Measurements from ENCODE around the gene SRGAP3.

SRGAP3 gene

GRCh38 chr3:9142362-9142761, 107.1 kb downstream of the SRGAP3 start:
- no peak for DNase-seq (ENCODE audit: low read depth)

GRCh38 chr3:9141928-9142289, 107.5 kb downstream of the SRGAP3 start:
- DNase-seq (ENCODE audit: low read depth) = no peak

GRCh38 chr3:9139366-9139765, 110.1 kb downstream of the SRGAP3 start:
- no peak for DNase-seq (ENCODE audit: low read depth)

GRCh38 chr3:9137676-9138075, 111.8 kb downstream of the SRGAP3 start:
- DNase-seq (ENCODE audit: low read depth) = no peak

GRCh38 chr3:9136746-9137465, 112.5 kb downstream of the SRGAP3 start:
- no peak for DNase-seq (ENCODE audit: low read depth)

GRCh38 chr3:9135930-9136525, 113.4 kb downstream of the SRGAP3 start:
- no peak for DNase-seq (ENCODE audit: low read depth)

GRCh38 chr3:9135526-9135925, 113.9 kb downstream of the SRGAP3 start:
- DNase-seq (ENCODE audit: low read depth) = no peak

- no peak for DNase-seq (ENCODE audit: low read depth)
Observed at GRCh38 chr3:9133656-9134055, 115.8 kb downstream of the SRGAP3 start.

- no peak for DNase-seq (ENCODE audit: low read depth)
Observed at GRCh38 chr3:9130345-9131305, 118.8 kb downstream of the SRGAP3 start.

GRCh38 chr3:9129365-9129764, 120.1 kb downstream of the SRGAP3 start:
- no peak for DNase-seq (ENCODE audit: low read depth)

GRCh38 chr3:9125278-9125951, 124.0 kb downstream of the SRGAP3 start:
- no peak for DNase-seq (ENCODE audit: low read depth)

GRCh38 chr3:9124730-9125129, 124.7 kb downstream of the SRGAP3 start:
- no peak for DNase-seq (ENCODE audit: low read depth)

- no peak for DNase-seq (ENCODE audit: low read depth)
Observed at GRCh38 chr3:9123840-9124239, 125.6 kb downstream of the SRGAP3 start.

GRCh38 chr3:9122732-9123364, 126.6 kb downstream of the SRGAP3 start:
- DNase-seq (ENCODE audit: low read depth) = no peak

- DNase-seq (ENCODE audit: low read depth) = no peak
Observed at GRCh38 chr3:9121366-9122001, 128.0 kb downstream of the SRGAP3 start.

GRCh38 chr3:9119331-9119730, 130.1 kb downstream of the SRGAP3 start:
- DNase-seq (ENCODE audit: low read depth) = no peak

GRCh38 chr3:9118222-9118621, 131.2 kb downstream of the SRGAP3 start:
- no peak for DNase-seq (ENCODE audit: low read depth)

GRCh38 chr3:9117220-9117619, 132.2 kb downstream of the SRGAP3 start:
- DNase-seq (ENCODE audit: low read depth) = no peak

- no peak for DNase-seq (ENCODE audit: low read depth)
Observed at GRCh38 chr3:9116336-9116735, 133.1 kb downstream of the SRGAP3 start.

GRCh38 chr3:9115336-9115735, 134.1 kb downstream of the SRGAP3 start:
- no peak for DNase-seq (ENCODE audit: low read depth)

GRCh38 chr3:9113040-9113439, 136.4 kb downstream of the SRGAP3 start:
- DNase-seq (ENCODE audit: low read depth) = no peak
